Esophagus squamous epithelium (tissue), 4 donors: ENCODE data around the gene GSDMA.

Experiments used
- CTCF ChIP-seq, 6 experiments: fragments of 450-650 bp in 4 of 6; fragments of 200-600 bp in 2 of 6; sonication (generic) in 2 of 6; IDR thresholded peaks; one replicate each; pipeline ENCODE4 v1.5.1; 2016 to 2019; ENCODE audit warnings: antibody characterized with exemption in 6 of 6, mild to moderate bottlenecking in 4 of 6, moderate library complexity in 4 of 6
- POLR2A ChIP-seq, 4 donors: fragments of 450-650 bp; IDR thresholded peaks; one replicate each; pipeline ENCODE4 v1.6.1; 2017; ENCODE audit warnings: antibody characterized with exemption in 4 of 4, mild to moderate bottlenecking in 4 of 4, moderate library complexity in 3 of 4

- TF ChIP-seq POLR2A (IDR thresholded peaks at IDR 0.05) (no peak), CTCF (IDR thresholded peaks at IDR 0.05) (no peak)
Measured at GRCh38 chr17:39995438-39995837, 32.6 kb downstream of the GSDMA start.
